ENCODE data around the gene ZFP69B. TPM values are rescaled to one million over a fixed set of nuclear protein-coding genes. Genes with fewer than 3 reads are reported as not detected.

The ZFP69B gene
- total and polyA plus RNA-seq, 2 of the 4 experiments (the other 2 are of a cell fraction), result 3.1 to 6.8 TPM

GRCh38 chr1:40413527-40414252 lies 36.6 kb upstream of the ZFP69B start:
- Histone ChIP-seq H3K4ac (ENCODE audit: low read depth, low read length) (no peak overlapping the region), H2BK20ac (ENCODE audit: low read depth, low read length) (no peak overlapping the region), H2AK9ac (replicated peaks; ENCODE audit: low read depth, low read length, poor library complexity) (no peak overlapping the region), H3K79me1 (ENCODE audit: low read depth in 1 of 2, low read length in 2 of 2) (peaks cover 12 to 23% of the 10 kb centered on the region in 2 experiments), H2AFZ (replicated peaks; ENCODE audit: low read length, poor library complexity) (no peak overlapping the region), H4K8ac (ENCODE audit: low read depth in 2 of 2, low read length in 2 of 2) (no peak overlapping the region), H3K23ac (ENCODE audit: low read depth, low read length) (no peak overlapping the region), H3K56ac (ENCODE audit: extremely low read depth, insufficient read depth, low read length) (no peak overlapping the region), H3K4me1 (ENCODE audit: control insufficient read depth, insufficient read depth, low read length) (no peaks in the 10 kb centered on the region), H3K18ac (ENCODE audit: low read depth, low read length) (no peak overlapping the region), H2BK120ac (ENCODE audit: low read depth, low read length) (no peak overlapping the region), H3K4me3 (ENCODE audit: insufficient read depth, low read depth, low read length) (no peak overlapping the region), H2BK15ac (ENCODE audit: low read depth, low read length) (no peak overlapping the region), H3K14ac (replicated peaks; ENCODE audit: low read depth, low read length) (no peak overlapping the region), H4K5ac (ENCODE audit: low read depth, low read length) (no peak overlapping the region), H2BK5ac (ENCODE audit: low read depth, low read length, poor library complexity, severe bottlenecking) (no peak overlapping the region), H3K9me3 (ENCODE audit: control insufficient read depth, insufficient read depth, low read length) (no peaks in the 10 kb centered on the region), H3K9me1 (ENCODE audit: insufficient read depth, low read length) (peaks cover 4% of the 10 kb centered on the region; the same call in 1 of the 2 replicates), H2AK5ac (ENCODE audit: low read depth, low read length) (no peak overlapping the region), H3K4me2 (ENCODE audit: low read depth, low read length) (no peak overlapping the region), H4K20me1 (ENCODE audit: insufficient read depth, low read length) (no peaks in the 10 kb centered on the region), H3K27ac (ENCODE audit: insufficient read depth, low read length) (no peak overlapping the region), H3K9ac (ENCODE audit: low read depth, low read length) (no peak overlapping the region), H4K91ac (ENCODE audit: insufficient read depth, low read depth, low read length) (no peak overlapping the region), H3K36me3 (ENCODE audit: control insufficient read depth, insufficient read depth, low read length) (peaks cover 27% of the 10 kb centered on the region), H3K27me3 (ENCODE audit: control insufficient read depth, insufficient read depth, low read length) (no peaks in the 10 kb centered on the region)
- intact Hi-C loops (cut with micrococcal nuclease) (no loop called here), in situ Hi-C loops (cut with MboI; ENCODE audit: low sequenced_read_pairs) (no loop called here), dilution Hi-C loops (cut with HindIII; ENCODE audit: low sequenced_read_pairs, unreplicated experiment) (no loop called here)
- ATAC-seq (ENCODE audit: low read depth), result no peak
- no TSS peak for BruUV-seq (replicated peaks)
- ChIA-PET POLR2A (ENCODE audit: unreplicated experiment) (no interaction called here), CTCF (interaction anchor here (0.6 kb wide), 2 partner anchors 22 to 92 kb away, joined by 3 to 6 read pairs; no protein-coding TSS in a partner anchor)
- WGBS, 2 experiments (ENCODE audit: extremely low coverage in 2 of 2, insufficient read length in 1 of 2), result no CpG with 5 or more reads among the region's 6 CpGs
- DNase-seq, result no peak
- TF ChIP-seq RCOR1 (IDR thresholded peaks at IDR 0.05; ENCODE audit: insufficient replicate concordance, low read length), result no peak
- TF ChIP-seq MAZ (IDR thresholded peaks at IDR 0.05; ENCODE audit: borderline replicate concordance, low read depth, low read length), result no peak
- no peak for TF ChIP-seq RFX5 (IDR thresholded peaks at IDR 0.05; ENCODE audit: low read depth, low read length)
- no peak for TF ChIP-seq FOS (IDR thresholded peaks at IDR 0.05; ENCODE audit: low read depth, low read length)
- TF ChIP-seq CEBPB (IDR thresholded peaks at IDR 0.05; ENCODE audit: low read depth, low read length), result no peak
- TF ChIP-seq MAFK (IDR thresholded peaks at IDR 0.05; ENCODE audit: low read depth, low read length), result no peak
